HG03025 (cell line): ENCODE results near the gene TRABD2B.

ENCODE experiments used
- ATAC-seq: cut with Tn5 transposase; IDR thresholded peaks from one replicate; pipeline ENCODE4 v1.9.1; 2021; ENCODE audit warnings: mild to moderate bottlenecking, moderate library complexity; ENCODE audit not compliant: unreplicated experiment, low FRiP score

The TRABD2B gene

DNA sequence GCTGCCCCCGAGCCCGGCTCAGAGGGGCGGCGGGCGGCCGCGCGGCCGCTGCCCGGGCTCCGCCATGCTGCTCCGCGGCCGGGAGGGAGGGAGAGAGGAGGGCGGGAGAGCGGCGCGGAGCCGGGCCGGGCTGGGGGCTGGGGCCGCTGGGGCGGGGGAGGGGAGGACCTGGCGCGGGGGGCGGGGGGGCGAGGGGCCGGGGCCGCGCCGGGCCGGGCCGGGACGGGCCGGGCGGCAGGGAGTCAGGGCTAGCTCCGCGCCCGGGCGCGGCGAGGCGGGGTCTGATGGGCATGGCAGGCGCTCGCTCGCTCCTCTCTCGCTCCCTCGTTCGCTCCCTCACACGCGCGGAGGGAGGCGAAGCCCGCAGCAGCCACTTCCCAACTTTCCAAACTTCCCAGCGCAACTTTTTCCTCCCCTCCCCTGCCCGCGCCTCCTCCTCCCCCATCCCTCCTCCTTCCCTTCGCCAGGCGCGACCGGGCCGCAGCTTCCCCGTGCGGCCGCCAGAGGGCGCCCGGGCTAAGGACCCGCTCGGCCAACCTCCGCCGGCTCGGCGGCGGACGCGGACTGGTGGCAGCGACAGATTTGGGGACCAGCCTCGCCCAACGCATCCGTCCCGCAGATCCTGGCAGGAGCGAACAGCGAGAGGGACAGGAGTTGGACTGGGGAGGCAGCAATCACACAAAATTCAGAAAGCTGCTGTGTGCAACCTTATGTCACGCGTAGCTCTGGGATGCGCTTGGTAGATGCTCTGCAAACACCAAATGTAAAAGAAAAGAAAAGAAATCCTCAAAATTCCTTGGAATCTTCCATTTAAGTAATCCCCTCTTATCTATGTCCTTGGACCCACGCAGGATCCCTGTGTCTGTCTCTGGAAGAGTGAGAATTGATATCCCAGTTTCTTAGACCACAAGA lies at the start of gene TRABD2B:
Gene TRABD2B (minus strand): TSS at position 97 of the 912 bp plus-strand sequence.
- ATAC-seq: peak; percentile 82

GRCh38 chr1:48044311-48044710 lies 47.1 kb upstream of the TRABD2B start:
- ATAC-seq: no peak

DNA sequence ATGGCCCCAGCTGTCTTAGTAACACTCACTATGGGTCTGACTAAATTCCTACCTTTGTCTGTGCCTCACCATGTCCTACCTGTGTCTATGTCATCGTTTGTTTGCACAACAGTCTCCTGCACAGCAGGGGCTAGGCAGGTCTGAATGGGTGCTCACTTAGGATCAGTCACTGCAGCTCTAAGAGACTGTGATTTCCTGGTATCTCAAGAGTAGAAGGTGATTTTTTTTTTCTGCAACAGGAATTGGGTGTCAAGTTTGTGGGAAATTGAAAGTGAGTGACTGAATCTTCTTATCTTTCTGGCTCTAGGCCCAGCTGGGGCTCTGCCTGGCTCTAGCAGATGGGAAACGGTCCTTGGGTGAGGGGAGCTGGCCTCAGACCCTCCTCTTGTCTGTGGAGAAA lies 46.4 kb upstream of the TRABD2B start:
- no peak for ATAC-seq

GRCh38 chr1:48040154-48040553 lies 43.0 kb upstream of the TRABD2B start:
- ATAC-seq: no peak

- no peak for ATAC-seq
These were observed 42.2 kb upstream of the TRABD2B start for GRCh38 chr1:48039088-48040054.

DNA sequence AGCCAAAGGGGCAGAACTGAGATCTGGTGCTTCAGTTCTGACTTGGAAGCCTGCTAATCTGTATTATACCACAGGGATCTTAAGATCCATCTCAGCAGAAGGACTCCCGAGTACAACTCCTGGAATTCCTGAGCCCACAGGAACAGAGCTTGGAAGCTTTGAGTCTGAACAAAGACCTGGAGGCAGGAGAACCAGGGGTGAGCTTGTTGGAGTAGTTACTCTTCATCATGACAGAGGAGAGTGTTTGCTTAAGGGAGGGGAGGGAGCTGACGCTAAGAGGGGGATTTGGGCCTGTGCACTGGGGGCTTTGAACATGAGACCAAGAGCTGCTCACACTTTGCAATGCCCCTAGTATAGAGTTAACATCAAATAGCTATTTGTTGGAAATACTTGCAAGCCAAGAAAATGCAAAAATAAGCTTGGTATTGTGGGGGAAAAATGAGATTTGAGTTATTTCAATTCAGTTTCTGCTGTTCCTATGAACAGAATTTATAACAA lies 41.1 kb upstream of the TRABD2B start:
- ATAC-seq: no peak

DNA sequence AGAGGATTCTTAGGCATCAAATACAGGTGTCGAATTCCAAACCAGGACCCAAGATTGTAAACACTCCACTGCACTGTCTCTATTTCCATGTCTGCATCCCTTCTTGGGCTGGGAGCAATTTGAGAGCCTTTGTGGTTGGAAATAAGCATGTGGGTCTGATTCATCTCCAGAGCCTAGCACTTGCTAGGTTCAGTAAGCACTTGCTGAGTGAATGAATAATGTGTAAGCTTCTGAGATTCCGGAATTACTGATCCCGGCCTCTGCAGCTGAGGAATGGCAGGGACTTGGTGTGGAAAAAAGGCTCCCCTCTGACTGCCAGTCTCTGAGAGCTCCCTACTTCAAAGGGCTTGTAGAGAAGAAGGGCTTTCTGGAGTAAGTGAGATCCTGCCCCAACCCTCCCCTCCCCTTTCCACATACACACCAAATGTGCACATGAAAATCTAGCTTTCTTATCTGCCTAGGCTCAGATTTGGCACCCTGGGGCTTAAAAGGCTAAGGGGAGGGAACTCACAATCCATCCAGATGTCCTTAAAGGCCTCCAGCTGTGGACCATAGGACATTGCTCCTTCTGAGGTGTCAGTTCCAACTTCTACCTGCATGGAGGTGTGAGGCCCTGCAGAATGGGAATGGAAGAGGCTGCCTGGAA lies 39.6 kb upstream of the TRABD2B start:
- ATAC-seq: no peak

DNA sequence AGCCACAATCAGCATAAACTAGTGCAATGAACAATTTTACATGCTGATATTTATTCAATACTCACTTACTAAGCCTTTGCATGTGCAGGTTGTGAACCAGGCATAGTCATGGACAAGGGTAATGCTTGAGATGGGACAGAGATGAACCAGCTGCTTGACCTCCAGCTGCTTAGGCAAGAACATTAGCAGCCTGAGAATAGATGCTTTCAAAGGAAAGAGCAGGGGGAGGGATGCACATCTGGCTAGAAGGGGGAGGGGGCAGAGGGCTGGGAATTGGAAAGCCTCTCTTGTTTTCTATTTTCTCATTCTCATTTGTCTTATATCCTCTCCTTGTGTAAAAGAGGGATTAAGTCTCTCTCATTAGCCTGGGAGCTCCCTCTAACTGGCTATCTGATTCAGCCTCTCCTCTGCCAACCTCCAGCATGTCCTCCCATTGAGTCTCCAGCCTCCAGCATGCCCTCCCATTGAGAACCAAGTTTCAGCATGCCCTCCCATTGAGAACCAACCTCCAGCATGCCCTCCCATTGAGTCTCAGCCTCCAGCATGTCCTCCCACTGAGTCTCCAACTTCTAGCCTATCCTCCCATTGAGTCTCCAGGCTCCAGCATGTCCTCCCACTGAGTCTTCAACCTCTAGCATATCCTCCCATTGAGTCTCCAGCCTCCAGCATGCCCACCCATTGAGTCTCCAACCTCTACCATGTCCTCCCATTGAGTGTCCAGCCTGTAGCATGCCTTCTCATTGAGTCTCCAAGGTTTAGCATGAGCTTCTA lies 38.4 kb upstream of the TRABD2B start:
- ATAC-seq: no peak

DNA sequence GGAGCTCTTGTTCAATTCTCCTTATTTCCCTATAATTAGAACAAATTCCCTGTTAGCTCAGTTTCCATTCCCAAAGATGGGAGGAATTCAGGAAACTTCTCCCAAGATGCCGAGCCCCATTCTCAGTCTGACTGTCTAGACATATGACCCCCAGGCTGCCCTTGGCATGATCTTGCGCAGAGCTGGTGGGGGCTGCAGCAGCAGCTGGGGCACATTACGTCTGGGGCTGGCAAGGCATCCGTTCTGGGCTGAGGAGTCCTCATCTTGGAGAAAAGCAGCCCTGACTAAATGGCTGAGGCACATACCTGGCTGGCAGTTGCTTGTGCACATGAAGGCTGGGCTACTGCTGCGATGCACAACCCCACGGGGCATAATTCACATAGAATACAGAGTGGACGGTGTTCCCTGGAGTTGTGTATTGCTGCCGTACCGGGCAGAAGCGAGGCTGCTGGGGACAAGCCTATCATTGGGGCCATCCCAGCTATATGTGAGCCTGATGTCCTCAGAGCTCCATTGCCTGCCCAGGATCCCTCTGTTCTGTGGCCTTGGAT lies 36.4 kb upstream of the TRABD2B start:
- no peak for ATAC-seq

DNA sequence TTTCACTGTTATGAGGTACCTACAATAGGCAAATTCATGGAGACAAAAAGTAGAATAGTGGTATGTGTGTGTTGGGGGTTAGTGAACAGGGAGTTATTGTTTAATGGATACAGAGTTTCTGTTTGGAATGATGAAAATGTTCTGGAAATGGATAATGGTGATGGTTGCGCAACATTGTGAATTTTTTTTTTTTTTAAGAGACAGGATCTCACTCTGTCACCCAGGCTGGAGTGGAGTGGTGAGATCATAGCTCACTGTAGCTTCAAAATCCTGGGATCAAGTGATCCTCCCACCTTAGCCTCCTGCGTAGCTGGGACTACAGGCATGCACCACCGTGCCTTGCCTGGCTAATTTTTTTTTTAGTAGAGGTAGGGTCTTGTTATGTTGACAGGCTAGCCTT lies 34.5 kb upstream of the TRABD2B start:
- ATAC-seq: no peak

GRCh38 chr1:48030696-48031365 lies 33.6 kb upstream of the TRABD2B start:
- no peak for ATAC-seq

- ATAC-seq: no peak
These were observed 33.0 kb upstream of the TRABD2B start for GRCh38 chr1:48030211-48030610.

GRCh38 chr1:48028218-48029069 lies 31.3 kb upstream of the TRABD2B start:
- ATAC-seq: no peak

DNA sequence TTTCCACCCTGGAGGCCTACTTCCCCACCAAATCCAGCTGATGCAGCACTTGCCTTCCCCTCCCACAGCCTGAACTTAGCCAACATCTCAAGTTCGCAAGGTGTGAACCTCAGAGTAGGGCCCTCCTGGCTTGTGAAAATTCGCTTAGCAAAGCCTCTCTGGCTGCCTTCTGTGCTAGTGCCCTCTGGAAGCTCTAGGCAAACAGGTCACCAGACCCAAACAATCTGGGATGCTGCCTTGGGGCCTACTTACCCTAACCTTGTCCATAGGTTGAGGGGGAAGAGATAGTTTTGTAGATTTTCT lies 30.3 kb upstream of the TRABD2B start:
- no peak for ATAC-seq

DNA sequence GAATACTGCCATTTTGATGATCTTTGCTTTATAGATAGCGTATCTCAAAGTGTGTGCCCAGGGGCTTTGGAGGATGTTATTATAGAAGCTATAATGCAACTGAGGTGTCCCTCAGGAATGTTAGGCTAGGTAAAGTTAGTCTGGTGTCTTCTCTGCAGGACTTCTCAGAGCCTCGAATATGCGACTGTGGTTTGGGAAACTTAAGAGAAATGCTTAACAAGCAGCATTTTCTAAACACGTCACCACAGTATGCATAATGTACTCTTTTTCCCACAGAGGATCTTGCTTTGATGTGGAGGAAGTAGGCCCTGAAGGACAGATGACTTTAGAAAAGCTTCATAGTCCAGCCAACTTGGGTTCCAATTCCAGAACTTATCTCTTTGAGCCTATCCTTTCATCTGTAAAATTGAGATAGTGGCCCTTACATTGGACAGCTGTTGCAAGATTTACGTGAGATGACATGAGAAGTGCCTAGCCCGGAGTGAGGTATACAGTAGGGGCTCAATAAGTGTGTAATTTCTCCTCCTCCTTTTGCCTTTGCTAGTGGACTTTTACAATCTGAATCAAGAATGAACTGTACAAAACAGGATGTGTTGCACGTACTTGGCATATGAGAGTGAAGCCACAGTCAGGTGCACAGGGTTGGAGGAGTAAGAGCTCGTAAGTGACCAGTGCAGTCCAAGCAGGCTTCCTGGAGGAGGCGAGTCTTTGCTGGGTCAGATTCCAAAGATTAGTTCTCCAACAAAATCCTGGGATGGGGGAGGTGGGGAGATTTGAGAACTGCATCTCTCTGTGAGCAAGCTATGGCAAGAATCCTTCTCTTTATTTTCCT lies 29.7 kb upstream of the TRABD2B start:
- no peak for ATAC-seq

GRCh38 chr1:48026275-48026674 lies 29.1 kb upstream of the TRABD2B start:
- no peak for ATAC-seq

DNA sequence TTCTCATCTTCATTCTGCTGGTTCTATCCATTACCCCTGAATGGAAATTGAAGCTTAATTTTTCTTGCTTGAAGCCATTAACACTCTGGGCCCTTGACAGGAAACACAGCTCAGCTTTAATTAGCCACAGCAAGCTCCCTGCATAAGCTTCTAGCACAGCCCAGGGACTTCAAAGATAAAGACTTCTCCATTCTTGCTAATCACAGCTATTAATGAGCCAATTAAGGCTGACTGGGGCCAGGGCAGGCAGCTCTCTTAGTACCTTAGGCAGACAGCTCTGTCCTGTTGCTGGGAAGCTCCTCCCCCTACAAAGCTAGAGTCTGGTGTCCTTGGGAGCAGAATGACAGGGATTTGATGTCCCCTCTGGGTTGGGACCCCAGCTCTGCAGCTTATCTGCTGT lies 27.9 kb upstream of the TRABD2B start:
- ATAC-seq: no peak
